Measurements from ENCODE around the gene MAPK6.

- TF ChIP-seq CTCF (IDR thresholded peaks at IDR 0.05) (no peak), POLR2A (IDR thresholded peaks at IDR 0.05) (no peak)
Measured at GRCh38 chr15:52106641-52107040, 87.6 kb downstream of the MAPK6 start.
